HG03066 (cell line): ENCODE results near the gene PRH1.

Experiments used
- ATAC-seq: cut with Tn5 transposase; IDR thresholded peaks from one replicate; pipeline ENCODE4 v1.9.1; 2021; ENCODE audit warnings: low read depth; ENCODE audit not compliant: unreplicated experiment

PRH1 gene

DNA sequence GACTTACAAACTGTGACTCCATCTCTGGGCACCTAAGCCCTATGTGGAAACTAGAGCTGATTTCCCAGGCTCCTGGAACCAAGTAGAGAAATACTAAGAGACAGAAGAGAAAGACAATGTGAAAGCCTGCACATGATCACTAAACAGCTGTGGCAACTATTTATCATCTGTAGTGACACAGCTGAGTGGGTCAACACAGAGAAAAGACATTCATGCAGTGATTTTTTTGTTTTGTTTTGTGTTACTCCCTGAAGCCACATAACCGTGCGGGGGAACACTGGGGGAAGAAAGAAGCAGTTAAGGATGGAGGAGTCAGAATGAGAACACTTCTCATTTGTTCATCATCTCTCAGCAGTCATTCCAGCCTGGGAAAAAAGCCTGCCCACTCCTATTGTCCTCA is 36.3 kb downstream of the PRH1 start:
- ATAC-seq = no peak

DNA sequence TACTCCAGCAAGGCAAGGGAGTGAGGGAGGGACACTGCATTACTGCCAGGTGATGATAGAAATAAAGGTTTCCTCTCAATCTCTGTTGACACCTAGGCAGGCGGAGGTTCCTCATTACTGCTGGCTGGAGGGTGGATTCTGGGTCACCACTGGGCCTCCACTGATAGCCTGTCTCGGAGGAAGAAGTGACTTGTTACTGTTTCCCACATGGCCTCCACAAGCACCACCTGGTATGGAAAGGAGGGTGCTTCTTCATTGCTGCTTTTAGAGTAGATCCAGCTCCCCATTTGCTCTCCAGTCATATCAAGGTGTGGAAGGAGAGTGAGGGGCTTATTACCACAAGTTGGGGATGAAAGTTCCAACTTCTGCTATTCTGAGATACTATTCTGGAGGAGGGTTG is 41.2 kb downstream of the PRH1 start:
- no peak for ATAC-seq

DNA sequence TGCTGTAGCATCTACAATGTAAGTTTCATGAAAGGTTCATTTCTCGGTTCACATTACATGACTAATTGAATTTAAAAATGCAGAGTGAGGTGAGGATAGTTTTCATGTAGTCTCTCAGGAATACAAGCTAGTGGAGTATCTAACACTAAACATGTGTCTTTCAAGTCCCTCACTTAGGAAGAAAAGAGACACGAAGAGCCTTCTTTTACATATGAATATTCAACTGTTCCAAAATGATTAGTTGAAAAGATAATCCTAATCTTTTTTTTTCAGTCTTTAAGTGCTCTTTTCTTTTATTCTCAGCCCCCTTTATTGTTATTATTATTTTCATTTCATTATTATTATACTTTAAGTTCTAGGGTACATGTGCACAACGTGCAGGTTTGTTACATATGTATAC is 45.6 kb downstream of the PRH1 start:
- no peak for ATAC-seq
